GM23338 (cell line): Measurements from ENCODE around the gene PRCD. TPM values are rescaled to one million over a fixed set of nuclear protein-coding genes. Genes with fewer than 3 reads are reported as not detected.
A peak's percentile ranks its signal among the peaks of the same experiment; 100 is the strongest.

Source experiments
- ATAC-seq: fragments of 200-7000 bp; cut with Tn5 transposase; 3 replicates; pipeline ENCODE4 v1.9.1; 2020
- DNase-seq: peaks from one replicate; pipeline ENCODE4 v3.0.0-alpha.2; 2015; ENCODE audit warnings: low spot score
- H2AFZ ChIP-seq: fragments of 200-600 bp; sonication (generic); 2 replicates; pipeline ENCODE4 v1.8.0; 2016; ENCODE audit warnings: antibody characterized with exemption, mild to moderate bottlenecking, moderate library complexity
- H3F3A ChIP-seq: fragments of 200-600 bp; sonication (generic); replicated peaks from 2 replicates; pipeline ENCODE4 v1.8.0; 2017; ENCODE audit warnings: antibody characterized with exemption, mixed run types, low read depth
- H3K27ac ChIP-seq: fragments of 200-600 bp; sonication (generic); 2 replicates; pipeline ENCODE4 v1.6.1; 2016; ENCODE audit warnings: low read depth
- H3K27me3 ChIP-seq: fragments of 200-600 bp; sonication (generic); 2 replicates; pipeline ENCODE4 v1.8.0; 2016; ENCODE audit warnings: mild to moderate bottlenecking, mixed run types, moderate library complexity; ENCODE audit not compliant: insufficient read depth
- H3K36me3 ChIP-seq: fragments of 200-600 bp; sonication (generic); 2 replicates; pipeline ENCODE4 v1.8.0; 2016; ENCODE audit warnings: mild to moderate bottlenecking; ENCODE audit not compliant: insufficient read depth
- H3K4me1 ChIP-seq: fragments of 200-600 bp; sonication (generic); 2 replicates; pipeline ENCODE4 v1.8.0; 2016; ENCODE audit warnings: mild to moderate bottlenecking, moderate library complexity; ENCODE audit not compliant: insufficient read depth
- H3K4me2 ChIP-seq: fragments of 200-600 bp; sonication (generic); 2 replicates; pipeline ENCODE4 v1.7.1; 2017; ENCODE audit warnings: mixed run types
- H3K4me3 ChIP-seq: fragments of 200-600 bp; sonication (generic); 2 replicates; pipeline ENCODE4 v1.6.1; 2016; ENCODE audit warnings: mixed run types
- H3K79me2 ChIP-seq: fragments of 200-600 bp; sonication (generic); replicated peaks from 2 replicates; pipeline ENCODE4 v1.8.0; 2017; ENCODE audit warnings: mild to moderate bottlenecking; ENCODE audit not compliant: insufficient read depth
- H3K9me2 ChIP-seq: fragments of 200-600 bp; sonication (generic); 2 replicates; pipeline ENCODE4 v1.8.0; 2017; ENCODE audit not compliant: insufficient read depth
- H4K20me1 ChIP-seq: fragments of 200-600 bp; sonication (generic); replicated peaks from 2 replicates; pipeline ENCODE4 v1.8.0; 2017; ENCODE audit warnings: mild to moderate bottlenecking; ENCODE audit not compliant: insufficient read depth
- H3K27ac Mint-ChIP-seq: 2 replicates; pipeline ENCODE4 v1.8.0; 2020; ENCODE audit warnings: inconsistent platforms, mild to moderate bottlenecking, moderate library complexity, mixed read lengths
- H3K27me3 Mint-ChIP-seq: 3 replicates; pipeline ENCODE4 v1.8.0; 2022; ENCODE audit warnings: low read depth, mild to moderate bottlenecking, moderate library complexity, mixed read lengths, inconsistent platforms; ENCODE audit not compliant: insufficient read depth, poor library complexity
- H3K36me3 Mint-ChIP-seq: 3 replicates; pipeline ENCODE4 v1.8.0; 2021; ENCODE audit warnings: low read depth, mild to moderate bottlenecking, inconsistent platforms, moderate library complexity, mixed read lengths
- H3K4me1 Mint-ChIP-seq: 3 replicates; pipeline ENCODE4 v1.8.0; 2020; ENCODE audit warnings: mild to moderate bottlenecking, inconsistent platforms, mixed read lengths
- H3K4me3 Mint-ChIP-seq: 3 replicates; pipeline ENCODE4 v1.8.0; 2021; ENCODE audit warnings: moderate library complexity, mild to moderate bottlenecking, inconsistent platforms, mixed read lengths
- H3K9me3 Mint-ChIP-seq: 3 replicates; pipeline ENCODE4 v1.8.0; 2020; ENCODE audit warnings: moderate library complexity, mild to moderate bottlenecking, inconsistent platforms, mixed read lengths
- CREB1 ChIP-seq: fragments of 250-450 bp; sonication (Bioruptor Pico); IDR thresholded peaks from 2 replicates; pipeline ENCODE4 v1.5.0; 2020; ENCODE audit warnings: low read depth, mild to moderate bottlenecking, moderate library complexity
- EZH2 ChIP-seq: fragments of 200-600 bp; sonication (generic); IDR thresholded peaks from one replicate; pipeline ENCODE4 v1.8.0; 2017; ENCODE audit warnings: antibody characterized with exemption, mild to moderate bottlenecking, low read depth; ENCODE audit not compliant: unreplicated experiment
- EZH2phosphoT487 ChIP-seq: fragments of 200-600 bp; sonication (generic); IDR thresholded peaks from one replicate; pipeline ENCODE4 v1.8.1; 2018; ENCODE audit warnings: antibody characterized with exemption; ENCODE audit not compliant: unreplicated experiment
- JUNB ChIP-seq: IDR thresholded peaks from one replicate; pipeline ENCODE4 v1.6.1; 2016; ENCODE audit warnings: antibody characterized with exemption; ENCODE audit not compliant: unreplicated experiment
- NANOG ChIP-seq: IDR thresholded peaks from 2 replicates; pipeline ENCODE4 v1.6.1; 2016; ENCODE audit warnings: antibody characterized with exemption, borderline replicate concordance
- POLR2AphosphoS5 ChIP-seq: IDR thresholded peaks from 2 replicates; pipeline ENCODE4 v1.6.1; 2016; ENCODE audit warnings: antibody characterized with exemption, low read depth
- STAT1 ChIP-seq: IDR thresholded peaks from one replicate; pipeline ENCODE4 v1.6.1; 2016; ENCODE audit warnings: antibody characterized with exemption; ENCODE audit not compliant: unreplicated experiment
- ZNF114 ChIP-seq: fragments of 250-450 bp; sonication (Bioruptor Pico); IDR thresholded peaks from 2 replicates; pipeline ENCODE4 v1.5.0; 2020; ENCODE audit warnings: mild to moderate bottlenecking, moderate library complexity
- ZNF331 ChIP-seq: fragments of 250-450 bp; sonication (Bioruptor Pico); IDR thresholded peaks from 2 replicates; pipeline ENCODE4 v1.5.0; 2020; ENCODE audit warnings: low read depth, mild to moderate bottlenecking, moderate library complexity
- polyA plus RNA-seq: library from polyadenylated mRNA; unstranded; fragments of >200 nt; fragmentation: Nextera tagmentation; extraction: Ambion mirVana; gene quantifications from 2 replicates; pipeline ENCODE4 v1.2.1, GENCODE V29; 2016
- total RNA-seq: library from RNA; depleted of rRNA; stranded (reverse); fragments of >200 nt; shearing (Covaris generic); gene quantifications from 2 replicates; pipeline ENCODE4 v1.2.3, GENCODE V29; 2014
- TF ChIP-seq, protein P1 (sequence below): IDR thresholded peaks from one replicate; pipeline ENCODE4 v1.6.1; 2018; ENCODE audit warnings: antibody characterized with exemption; ENCODE audit not compliant: unreplicated experiment
- TF ChIP-seq, protein P2 (sequence below): IDR thresholded peaks from 2 replicates; pipeline ENCODE4 v1.6.1; 2016; ENCODE audit warnings: antibody characterized with exemption
- TF ChIP-seq, protein P3 (sequence below): fragments of 250-450 bp; sonication (Bioruptor Pico); IDR thresholded peaks from 2 replicates; pipeline ENCODE4 v1.5.0; 2020; ENCODE audit warnings: mild to moderate bottlenecking, moderate library complexity
- TF ChIP-seq, protein P4 (sequence below), 2 experiments: fragments of 200-600 bp in 1 of 2; sonication (generic) in 1 of 2; conservative IDR thresholded peaks; 2 replicates each; pipeline versions ENCODE4 v1.5.1 to v1.6.1; 2016 to 2017; ENCODE audit warnings: antibody characterized with exemption in 2 of 2, low read depth in 2 of 2, mild to moderate bottlenecking in 2 of 2, moderate library complexity in 1 of 2

The PRCD gene
- total and polyA plus RNA-seq, 2 experiments from 2014 or later, result 0.38 to 1.6 TPM

DNA sequence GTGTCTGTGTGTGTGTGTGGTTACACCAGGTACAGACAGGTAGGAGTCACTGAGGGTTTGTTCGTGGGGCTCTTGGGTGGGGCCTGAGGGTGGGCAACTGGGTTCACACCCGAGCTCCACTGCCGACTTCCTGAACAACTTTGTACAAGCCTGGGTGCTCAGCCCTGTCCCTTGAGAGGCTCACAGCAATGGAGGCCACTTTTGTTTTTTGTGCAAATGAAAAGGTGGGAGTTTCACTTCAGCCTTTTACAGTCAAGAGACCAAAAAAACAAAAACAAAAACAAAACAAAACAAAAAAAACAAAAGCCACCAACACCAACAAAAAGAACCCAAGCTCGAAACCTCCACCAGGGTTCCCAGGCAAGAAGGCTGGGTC, 41.0 kb upstream of the PRCD start:
- no peak overlapping the region for H3K4me3 ChIP-seq
- no peak overlapping the region for H2AFZ ChIP-seq
- 0 out of 2 replicates have a peak, but pooled peaks cover 3% of the 10 kb centered on the region for H3F3A ChIP-seq
- H3K9me3 Mint-ChIP-seq, result no peaks in the 10 kb centered on the region
- H3K4me1 Mint-ChIP-seq, result peaks cover 52% of the 10 kb centered on the region
- H3K27me3 ChIP-seq, result peaks cover 4% of the 10 kb centered on the region; the same call in 1 of the 2 replicates
- 0 out of 2 replicates have a peak overlapping the region, but pooled peaks have one; percentile 53 for H3K27ac Mint-ChIP-seq
- no peaks in the 10 kb centered on the region for H3K36me3 Mint-ChIP-seq
- peak overlapping the region; percentile 23; the same call in 1 of the 3 replicates for H3K4me3 Mint-ChIP-seq
- no peaks in the 10 kb centered on the region for H3K36me3 ChIP-seq
- peaks cover 25% of the 10 kb centered on the region; the same call in 1 of the 2 replicates for H3K4me1 ChIP-seq
- peaks cover 3% of the 10 kb centered on the region; the same call in 1 of the 2 replicates for H4K20me1 ChIP-seq
- H3K79me2 ChIP-seq, result peaks cover 3% of the 10 kb centered on the region; the same call in 1 of the 2 replicates
- no peak for ATAC-seq
- no peak for DNase-seq
- no peaks in the 10 kb centered on the region for H3K9me2 ChIP-seq
- no peak overlapping the region for H3K27ac ChIP-seq
- no peak for TF ChIP-seq STAT1
- no peak for TF ChIP-seq JUNB
- no peak for TF ChIP-seq CREB1 (CRISPR knock-in tag)
- TF ChIP-seq, protein P1, sequence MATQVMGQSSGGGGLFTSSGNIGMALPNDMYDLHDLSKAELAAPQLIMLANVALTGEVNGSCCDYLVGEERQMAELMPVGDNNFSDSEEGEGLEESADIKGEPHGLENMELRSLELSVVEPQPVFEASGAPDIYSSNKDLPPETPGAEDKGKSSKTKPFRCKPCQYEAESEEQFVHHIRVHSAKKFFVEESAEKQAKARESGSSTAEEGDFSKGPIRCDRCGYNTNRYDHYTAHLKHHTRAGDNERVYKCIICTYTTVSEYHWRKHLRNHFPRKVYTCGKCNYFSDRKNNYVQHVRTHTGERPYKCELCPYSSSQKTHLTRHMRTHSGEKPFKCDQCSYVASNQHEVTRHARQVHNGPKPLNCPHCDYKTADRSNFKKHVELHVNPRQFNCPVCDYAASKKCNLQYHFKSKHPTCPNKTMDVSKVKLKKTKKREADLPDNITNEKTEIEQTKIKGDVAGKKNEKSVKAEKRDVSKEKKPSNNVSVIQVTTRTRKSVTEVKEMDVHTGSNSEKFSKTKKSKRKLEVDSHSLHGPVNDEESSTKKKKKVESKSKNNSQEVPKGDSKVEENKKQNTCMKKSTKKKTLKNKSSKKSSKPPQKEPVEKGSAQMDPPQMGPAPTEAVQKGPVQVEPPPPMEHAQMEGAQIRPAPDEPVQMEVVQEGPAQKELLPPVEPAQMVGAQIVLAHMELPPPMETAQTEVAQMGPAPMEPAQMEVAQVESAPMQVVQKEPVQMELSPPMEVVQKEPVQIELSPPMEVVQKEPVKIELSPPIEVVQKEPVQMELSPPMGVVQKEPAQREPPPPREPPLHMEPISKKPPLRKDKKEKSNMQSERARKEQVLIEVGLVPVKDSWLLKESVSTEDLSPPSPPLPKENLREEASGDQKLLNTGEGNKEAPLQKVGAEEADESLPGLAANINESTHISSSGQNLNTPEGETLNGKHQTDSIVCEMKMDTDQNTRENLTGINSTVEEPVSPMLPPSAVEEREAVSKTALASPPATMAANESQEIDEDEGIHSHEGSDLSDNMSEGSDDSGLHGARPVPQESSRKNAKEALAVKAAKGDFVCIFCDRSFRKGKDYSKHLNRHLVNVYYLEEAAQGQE, result no peak
- no peak for TF ChIP-seq POLR2AphosphoS5
- TF ChIP-seq, protein P2, sequence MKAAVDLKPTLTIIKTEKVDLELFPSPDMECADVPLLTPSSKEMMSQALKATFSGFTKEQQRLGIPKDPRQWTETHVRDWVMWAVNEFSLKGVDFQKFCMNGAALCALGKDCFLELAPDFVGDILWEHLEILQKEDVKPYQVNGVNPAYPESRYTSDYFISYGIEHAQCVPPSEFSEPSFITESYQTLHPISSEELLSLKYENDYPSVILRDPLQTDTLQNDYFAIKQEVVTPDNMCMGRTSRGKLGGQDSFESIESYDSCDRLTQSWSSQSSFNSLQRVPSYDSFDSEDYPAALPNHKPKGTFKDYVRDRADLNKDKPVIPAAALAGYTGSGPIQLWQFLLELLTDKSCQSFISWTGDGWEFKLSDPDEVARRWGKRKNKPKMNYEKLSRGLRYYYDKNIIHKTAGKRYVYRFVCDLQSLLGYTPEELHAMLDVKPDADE, result no peak
- no peak for TF ChIP-seq EZH2phosphoT487
- no peak for TF ChIP-seq EZH2
- TF ChIP-seq, protein P3, sequence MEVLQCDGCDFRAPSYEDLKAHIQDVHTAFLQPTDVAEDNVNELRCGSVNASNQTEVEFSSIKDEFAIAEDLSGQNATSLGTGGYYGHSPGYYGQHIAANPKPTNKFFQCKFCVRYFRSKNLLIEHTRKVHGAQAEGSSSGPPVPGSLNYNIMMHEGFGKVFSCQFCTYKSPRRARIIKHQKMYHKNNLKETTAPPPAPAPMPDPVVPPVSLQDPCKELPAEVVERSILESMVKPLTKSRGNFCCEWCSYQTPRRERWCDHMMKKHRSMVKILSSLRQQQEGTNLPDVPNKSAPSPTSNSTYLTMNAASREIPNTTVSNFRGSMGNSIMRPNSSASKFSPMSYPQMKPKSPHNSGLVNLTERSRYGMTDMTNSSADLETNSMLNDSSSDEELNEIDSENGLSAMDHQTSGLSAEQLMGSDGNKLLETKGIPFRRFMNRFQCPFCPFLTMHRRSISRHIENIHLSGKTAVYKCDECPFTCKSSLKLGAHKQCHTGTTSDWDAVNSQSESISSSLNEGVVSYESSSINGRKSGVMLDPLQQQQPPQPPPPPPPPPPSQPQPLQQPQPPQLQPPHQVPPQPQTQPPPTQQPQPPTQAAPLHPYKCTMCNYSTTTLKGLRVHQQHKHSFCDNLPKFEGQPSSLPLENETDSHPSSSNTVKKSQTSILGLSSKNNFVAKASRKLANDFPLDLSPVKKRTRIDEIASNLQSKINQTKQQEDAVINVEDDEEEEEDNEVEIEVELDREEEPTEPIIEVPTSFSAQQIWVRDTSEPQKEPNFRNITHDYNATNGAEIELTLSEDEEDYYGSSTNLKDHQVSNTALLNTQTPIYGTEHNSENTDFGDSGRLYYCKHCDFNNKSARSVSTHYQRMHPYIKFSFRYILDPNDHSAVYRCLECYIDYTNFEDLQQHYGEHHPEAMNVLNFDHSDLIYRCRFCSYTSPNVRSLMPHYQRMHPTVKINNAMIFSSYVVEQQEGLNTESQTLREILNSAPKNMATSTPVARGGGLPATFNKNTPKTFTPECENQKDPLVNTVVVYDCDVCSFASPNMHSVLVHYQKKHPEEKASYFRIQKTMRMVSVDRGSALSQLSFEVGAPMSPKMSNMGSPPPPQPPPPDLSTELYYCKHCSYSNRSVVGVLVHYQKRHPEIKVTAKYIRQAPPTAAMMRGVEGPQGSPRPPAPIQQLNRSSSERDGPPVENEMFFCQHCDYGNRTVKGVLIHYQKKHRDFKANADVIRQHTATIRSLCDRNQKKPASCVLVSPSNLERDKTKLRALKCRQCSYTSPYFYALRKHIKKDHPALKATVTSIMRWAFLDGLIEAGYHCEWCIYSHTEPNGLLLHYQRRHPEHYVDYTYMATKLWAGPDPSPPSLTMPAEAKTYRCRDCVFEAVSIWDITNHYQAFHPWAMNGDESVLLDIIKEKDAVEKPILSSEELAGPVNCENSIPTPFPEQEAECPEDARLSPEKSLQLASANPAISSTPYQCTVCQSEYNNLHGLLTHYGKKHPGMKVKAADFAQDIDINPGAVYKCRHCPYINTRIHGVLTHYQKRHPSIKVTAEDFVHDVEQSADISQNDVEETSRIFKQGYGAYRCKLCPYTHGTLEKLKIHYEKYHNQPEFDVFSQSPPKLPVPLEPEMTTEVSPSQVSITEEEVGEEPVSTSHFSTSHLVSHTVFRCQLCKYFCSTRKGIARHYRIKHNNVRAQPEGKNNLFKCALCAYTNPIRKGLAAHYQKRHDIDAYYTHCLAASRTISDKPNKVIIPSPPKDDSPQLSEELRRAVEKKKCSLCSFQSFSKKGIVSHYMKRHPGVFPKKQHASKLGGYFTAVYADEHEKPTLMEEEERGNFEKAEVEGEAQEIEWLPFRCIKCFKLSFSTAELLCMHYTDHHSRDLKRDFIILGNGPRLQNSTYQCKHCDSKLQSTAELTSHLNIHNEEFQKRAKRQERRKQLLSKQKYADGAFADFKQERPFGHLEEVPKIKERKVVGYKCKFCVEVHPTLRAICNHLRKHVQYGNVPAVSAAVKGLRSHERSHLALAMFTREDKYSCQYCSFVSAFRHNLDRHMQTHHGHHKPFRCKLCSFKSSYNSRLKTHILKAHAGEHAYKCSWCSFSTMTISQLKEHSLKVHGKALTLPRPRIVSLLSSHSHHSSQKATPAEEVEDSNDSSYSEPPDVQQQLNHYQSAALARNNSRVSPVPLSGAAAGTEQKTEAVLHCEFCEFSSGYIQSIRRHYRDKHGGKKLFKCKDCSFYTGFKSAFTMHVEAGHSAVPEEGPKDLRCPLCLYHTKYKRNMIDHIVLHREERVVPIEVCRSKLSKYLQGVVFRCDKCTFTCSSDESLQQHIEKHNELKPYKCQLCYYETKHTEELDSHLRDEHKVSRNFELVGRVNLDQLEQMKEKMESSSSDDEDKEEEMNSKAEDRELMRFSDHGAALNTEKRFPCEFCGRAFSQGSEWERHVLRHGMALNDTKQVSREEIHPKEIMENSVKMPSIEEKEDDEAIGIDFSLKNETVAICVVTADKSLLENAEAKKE (CRISPR knock-in tag), result no peak
- no peak for TF ChIP-seq NANOG
- TF ChIP-seq ZNF331 (CRISPR knock-in tag), result no peak
- TF ChIP-seq, protein P4, sequence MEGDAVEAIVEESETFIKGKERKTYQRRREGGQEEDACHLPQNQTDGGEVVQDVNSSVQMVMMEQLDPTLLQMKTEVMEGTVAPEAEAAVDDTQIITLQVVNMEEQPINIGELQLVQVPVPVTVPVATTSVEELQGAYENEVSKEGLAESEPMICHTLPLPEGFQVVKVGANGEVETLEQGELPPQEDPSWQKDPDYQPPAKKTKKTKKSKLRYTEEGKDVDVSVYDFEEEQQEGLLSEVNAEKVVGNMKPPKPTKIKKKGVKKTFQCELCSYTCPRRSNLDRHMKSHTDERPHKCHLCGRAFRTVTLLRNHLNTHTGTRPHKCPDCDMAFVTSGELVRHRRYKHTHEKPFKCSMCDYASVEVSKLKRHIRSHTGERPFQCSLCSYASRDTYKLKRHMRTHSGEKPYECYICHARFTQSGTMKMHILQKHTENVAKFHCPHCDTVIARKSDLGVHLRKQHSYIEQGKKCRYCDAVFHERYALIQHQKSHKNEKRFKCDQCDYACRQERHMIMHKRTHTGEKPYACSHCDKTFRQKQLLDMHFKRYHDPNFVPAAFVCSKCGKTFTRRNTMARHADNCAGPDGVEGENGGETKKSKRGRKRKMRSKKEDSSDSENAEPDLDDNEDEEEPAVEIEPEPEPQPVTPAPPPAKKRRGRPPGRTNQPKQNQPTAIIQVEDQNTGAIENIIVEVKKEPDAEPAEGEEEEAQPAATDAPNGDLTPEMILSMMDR (conservative IDR thresholded peaks at IDR 0.05; ENCODE audit: low read depth in 2 of 2), result no peak
- no peak for TF ChIP-seq ZNF114 (CRISPR knock-in tag)
- H3K4me2 ChIP-seq, result peak overlapping the region; percentile 60; the same call in 1 of the 2 replicates
- peaks cover 20% of the 10 kb centered on the region for H3K27me3 Mint-ChIP-seq
